ENCODE data around the gene DAB2. TPM values are rescaled to one million over a fixed set of nuclear protein-coding genes. Genes with fewer than 3 reads are reported as not detected.

DAB2 gene
- total RNA-seq, 1 experiment from 2014 or later: 39.7 TPM

DNA sequence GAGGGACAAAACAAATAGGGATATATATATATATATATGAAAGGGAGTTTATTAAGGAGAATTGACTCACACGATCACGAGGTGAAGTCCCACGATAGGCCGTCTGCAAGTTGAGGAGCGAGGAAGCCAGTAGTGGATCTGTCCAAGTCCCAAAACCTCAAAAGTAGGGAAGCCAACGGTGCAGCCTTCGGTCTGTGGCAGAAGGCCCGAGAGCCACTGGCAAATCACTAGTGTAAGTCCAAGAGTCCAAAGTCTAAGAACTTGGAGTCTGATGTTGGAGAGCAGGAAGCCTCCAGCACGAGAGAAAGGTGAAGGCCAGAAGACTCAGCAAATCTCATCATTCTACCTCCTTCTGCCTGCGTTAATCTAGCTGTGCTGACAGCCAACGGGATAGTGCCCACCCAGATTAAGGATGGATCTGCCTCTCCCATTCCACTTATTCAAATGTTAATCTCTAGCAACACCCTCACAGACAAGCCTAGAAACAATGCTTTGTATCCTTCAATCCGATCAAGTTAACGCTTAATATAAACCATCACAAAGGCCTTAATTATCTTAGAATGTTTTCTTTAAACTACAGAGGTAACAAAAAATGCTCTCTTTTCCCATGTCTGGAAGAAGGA lies 23.8 kb upstream of the DAB2 start:
- no peak for DNase-seq (ENCODE audit: low read depth)

DNA sequence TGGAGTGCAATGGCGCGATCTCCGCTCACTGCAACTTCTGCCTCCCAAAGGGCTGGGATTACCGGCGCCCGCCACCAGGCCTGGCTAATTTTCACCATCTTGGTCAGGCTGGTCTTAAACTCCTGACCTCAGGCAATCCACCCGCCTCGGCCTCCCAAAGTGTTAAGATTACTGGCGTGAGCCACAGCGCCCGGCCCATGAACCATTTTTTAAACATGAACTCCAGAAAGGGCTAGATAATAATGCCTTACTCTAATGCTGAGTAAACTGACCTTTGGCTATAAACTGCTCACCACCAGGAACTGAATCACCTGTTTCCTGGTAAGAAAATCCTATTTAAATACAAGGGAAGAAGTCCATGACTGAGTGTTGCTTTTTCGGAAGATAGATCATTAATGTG lies 23.2 kb upstream of the DAB2 start:
- DNase-seq (ENCODE audit: low read depth): peak; percentile 15

GRCh38 chr5:39447059-39447458 lies 22.3 kb upstream of the DAB2 start:
- DNase-seq (ENCODE audit: low read depth): peak; percentile 91

DNA sequence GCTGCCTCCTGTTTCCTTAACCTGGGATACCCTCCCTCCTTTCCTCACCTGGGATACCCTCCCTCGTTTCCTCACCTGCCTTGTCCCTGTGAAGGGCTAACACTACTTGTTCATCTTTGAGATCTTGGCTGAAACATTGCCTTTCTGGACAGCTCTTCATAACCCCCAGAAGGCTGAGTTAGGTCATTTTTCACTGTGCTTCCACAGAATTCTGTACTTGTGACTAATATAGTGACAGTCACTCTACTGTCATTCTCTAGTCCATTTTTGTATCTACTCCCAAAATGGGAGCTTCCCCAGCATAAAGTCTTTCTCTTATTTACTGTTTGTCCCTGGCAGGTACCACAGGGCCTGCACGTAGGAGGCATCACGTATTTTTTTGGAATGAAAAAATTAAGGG lies 21.5 kb upstream of the DAB2 start:
- DNase-seq (ENCODE audit: low read depth): peak; percentile 18

GRCh38 chr5:39443911-39444310 lies 19.1 kb upstream of the DAB2 start:
- DNase-seq (ENCODE audit: low read depth): no peak

GRCh38 chr5:39442991-39443390 lies 18.2 kb upstream of the DAB2 start:
- no peak for DNase-seq (ENCODE audit: low read depth)

GRCh38 chr5:39441838-39442237 lies 17.1 kb upstream of the DAB2 start:
- DNase-seq (ENCODE audit: low read depth): no peak

- DNase-seq (ENCODE audit: low read depth): peak; percentile 32
These were observed 16.3 kb upstream of the DAB2 start for GRCh38 chr5:39440958-39441624.

GRCh38 chr5:39440192-39440957 lies 15.6 kb upstream of the DAB2 start:
- peak; percentile 20 for DNase-seq (ENCODE audit: low read depth)

DNA sequence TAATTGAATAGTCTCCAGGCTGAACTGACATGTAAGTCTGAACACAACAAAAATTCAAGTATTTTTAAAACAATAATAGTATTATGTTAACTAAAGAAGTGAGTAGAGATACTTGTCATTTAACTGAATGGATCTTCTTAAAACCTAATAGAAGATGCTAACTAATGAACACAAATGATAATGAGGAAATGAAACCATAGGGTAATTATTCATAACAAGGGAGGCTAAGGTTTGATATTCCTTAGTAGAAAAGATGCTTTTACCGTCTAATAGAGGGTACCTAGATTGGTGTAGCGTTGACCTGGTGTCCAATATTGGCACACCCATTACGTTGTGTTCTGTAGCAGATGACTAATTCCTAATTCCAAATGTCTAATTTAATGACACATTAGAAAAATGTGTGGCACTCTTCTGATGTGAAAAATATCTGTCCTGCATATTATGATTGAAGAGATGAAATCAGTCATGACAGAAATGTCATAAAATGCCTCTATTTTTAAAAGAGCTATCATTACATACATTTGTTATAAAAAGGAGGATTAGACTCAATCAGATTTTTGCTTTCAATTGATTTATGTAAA lies 14.9 kb upstream of the DAB2 start:
- no peak for DNase-seq (ENCODE audit: low read depth)

- DNase-seq (ENCODE audit: low read depth): peak; percentile 20
These were observed 12.7 kb upstream of the DAB2 start for GRCh38 chr5:39437467-39437866.

DNA sequence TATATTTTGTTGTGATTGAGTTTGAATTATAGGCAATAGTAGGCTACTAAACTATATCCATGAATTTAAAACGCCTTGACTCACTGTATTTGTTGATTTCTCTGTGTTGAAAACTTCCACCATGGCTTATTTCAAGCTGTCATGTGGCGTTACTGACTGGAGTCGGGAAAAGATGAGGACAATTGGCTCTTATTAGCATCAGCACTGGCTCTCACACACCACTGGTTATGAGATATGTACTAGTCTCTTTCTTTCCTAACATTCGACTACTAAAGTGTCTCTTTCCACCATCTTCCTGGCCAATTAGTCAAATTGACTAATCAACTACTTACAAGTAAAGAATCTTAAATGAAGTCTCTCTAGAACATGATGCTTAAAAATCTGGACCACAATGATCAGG lies 9.1 kb upstream of the DAB2 start:
- no peak for DNase-seq (ENCODE audit: low read depth)

GRCh38 chr5:39432696-39433530 lies 8.1 kb upstream of the DAB2 start:
- DNase-seq (ENCODE audit: low read depth): no peak

DNA sequence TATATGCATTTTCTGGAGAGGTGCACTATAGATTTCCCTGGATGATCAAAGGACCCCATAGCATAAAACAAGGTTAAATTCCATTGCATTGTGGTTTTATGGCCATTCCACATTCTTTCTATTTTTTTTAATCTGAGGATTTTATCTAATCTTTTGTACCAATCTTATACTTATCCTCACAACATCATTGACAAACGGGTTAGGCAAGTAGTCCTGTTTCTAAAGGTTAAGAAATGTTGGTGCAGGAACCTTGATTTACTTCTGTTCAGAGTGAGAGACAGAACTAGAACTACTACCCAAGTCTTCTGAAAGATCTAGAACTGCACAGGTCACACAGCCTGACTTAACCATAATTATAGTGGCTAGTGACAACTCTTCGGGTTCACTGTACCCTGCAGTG lies 5.7 kb upstream of the DAB2 start:
- no peak for DNase-seq (ENCODE audit: low read depth)

GRCh38 chr5:39428640-39429039 lies 3.9 kb upstream of the DAB2 start:
- no peak for DNase-seq (ENCODE audit: low read depth)

DNA sequence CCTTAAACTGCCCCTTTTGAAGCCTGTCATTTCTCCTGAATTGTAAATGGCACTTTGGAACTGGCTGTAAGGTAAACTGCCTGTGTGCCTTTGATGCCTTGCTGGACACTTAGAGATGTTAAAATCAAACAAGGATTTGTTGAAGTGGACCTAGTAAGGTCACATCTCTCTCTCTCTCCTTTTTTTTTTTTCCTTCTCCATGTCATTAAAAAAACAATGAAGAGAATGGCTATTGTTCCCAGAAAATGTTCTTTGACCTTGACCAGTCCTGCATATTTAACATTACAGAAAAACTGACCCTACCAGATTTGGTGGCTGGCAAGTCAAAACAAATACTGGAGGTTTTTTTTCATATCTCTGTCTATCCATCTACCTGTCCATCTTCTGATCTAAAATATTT lies 2.9 kb upstream of the DAB2 start:
- DNase-seq (ENCODE audit: low read depth): no peak

DNA sequence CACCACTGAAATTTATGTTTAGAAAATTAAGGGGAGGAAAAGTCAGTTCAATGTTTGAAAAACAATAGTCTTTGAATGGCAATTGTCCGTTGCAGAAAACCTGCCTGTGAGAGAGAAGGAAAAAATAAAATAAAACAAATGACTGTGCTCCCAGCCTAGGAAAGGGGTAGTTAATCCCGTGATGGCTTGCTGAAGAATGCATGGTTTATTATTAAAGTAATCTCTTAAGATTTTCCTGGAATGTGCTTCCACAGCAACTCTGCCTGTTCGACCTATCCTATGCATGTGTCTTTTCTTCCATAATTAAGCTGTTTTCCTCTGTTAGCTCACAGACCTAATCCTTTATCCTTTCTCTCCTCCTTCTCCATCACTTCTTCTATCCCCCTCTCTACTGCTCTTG lies 2.4 kb upstream of the DAB2 start:
- DNase-seq (ENCODE audit: low read depth): peak; percentile 57

- DNase-seq (ENCODE audit: low read depth): peak; percentile 19
These were observed 1.9 kb upstream of the DAB2 start for GRCh38 chr5:39426746-39427105.

DNA sequence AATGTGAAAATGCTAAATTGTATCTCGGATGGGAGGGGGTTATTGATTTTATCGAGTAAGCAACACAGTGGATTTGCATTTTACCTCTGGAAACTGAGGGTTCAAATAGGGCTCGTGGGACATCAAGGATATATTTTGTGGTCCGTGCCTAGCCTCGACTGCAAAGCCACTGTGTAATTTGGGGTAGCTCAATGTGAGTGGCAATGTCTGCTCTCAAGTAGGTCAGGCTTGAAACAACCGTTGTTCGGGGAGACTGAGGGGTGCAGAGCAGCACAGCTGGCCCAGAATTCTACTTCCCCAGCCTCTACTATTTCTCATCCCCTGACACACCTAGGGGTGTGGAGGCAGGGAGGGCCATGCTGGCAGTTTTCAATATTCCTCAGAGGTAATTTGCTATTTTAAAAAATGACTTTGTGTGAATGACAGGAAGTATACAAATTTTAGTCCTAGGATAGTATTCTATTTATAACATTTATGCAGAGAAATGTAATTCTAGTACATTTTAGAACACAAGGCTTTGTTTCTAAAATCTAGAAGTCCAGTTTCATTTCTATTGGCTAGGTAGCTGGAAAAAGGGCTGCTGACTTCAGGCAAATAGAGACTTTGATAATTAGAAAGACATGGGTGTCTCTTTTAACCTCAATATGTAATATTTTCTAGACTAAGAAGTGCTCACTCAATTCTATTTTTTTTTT lies 1.4 kb upstream of the DAB2 start:
- peak; percentile 35 for DNase-seq (ENCODE audit: low read depth)

DNA sequence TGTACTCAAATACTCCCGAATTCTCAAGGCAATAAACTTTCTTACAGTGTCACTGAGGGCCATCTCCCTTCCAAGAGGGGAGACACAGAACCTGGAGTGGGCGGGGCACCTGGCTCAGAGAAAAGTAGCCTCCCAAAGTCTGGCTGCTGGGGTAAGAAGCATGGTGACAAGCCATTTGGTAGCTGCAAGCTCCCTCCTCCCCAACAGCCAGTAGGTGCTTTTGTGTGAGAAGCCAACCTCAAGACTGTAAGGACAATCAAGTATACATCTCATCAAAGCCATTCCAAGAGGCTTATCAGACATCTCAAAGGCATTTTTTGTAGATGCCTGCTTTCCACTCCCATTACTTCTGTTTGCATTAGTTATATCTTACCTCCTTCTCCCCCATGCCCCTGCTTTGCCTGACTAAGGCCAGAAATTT lies 1.4 kb downstream of the DAB2 start:
- DNase-seq (ENCODE audit: low read depth): peak; percentile 17

DNA sequence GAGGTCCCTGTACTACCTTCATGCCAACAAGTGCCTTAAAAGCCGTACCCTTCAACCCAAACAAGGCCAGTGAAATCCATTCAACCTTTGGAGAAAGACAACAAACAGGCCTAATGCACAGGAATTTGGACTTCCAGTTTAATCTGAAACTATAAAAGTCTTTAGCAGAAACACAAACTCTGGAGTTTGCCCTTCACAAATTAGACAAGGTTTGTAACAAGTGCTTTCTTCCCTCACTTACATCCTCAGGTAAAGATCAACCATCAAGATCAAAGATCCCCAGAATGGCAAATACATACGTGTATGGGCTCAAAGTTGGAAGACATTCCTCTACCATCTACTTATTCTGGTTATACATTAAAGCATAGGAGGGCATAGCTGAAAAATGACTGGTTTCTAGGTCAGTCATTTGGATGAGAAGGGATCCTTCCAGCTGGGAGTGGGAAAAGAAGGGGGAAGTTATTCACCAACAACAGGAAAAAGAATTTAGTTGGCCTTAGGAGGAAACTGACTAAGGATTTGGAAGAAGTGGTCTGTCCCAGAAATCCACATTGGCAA lies 2.0 kb downstream of the DAB2 start:
- DNase-seq (ENCODE audit: low read depth): no peak

Data from LHCN-M2 (cell line).